Activated CD4-positive, alpha-beta T cell treated with anti-CD3 and anti-CD28 coated beads for 36 hours (primary cell): Measurements from ENCODE around the gene ZBTB3. TPM values are rescaled to one million over a fixed set of nuclear protein-coding genes. Genes with fewer than 3 reads are reported as not detected.

ENCODE experiments used
- ATAC-seq: fragments of 200-7000 bp; cut with Tn5 transposase; one replicate; pipeline ENCODE4 v1.10.0; 2021; ENCODE audit warnings: mild to moderate bottlenecking, moderate library complexity
- CTCF ChIA-PET: fragments of 350-600 bp; sonication (Branson Sonifier 250); formaldehyde crosslinking; loops from one replicate; lab custom pipeline; 2021; ENCODE audit warnings: antibody characterized with exemption; lab: Charles Lee
- POLR2A ChIA-PET: fragments of 350-600 bp; sonication (Branson Sonifier 250); formaldehyde crosslinking; loops from one replicate; lab custom pipeline; 2021; ENCODE audit warnings: antibody characterized with exemption, inconsistent platforms; lab: Charles Lee
- DNase-seq: peaks from one replicate; pipeline ENCODE4 v3.0.0-alpha.2; 2020
- H3K27ac Mint-ChIP-seq: one replicate; pipeline ENCODE4 v1.8.0; 2021; ENCODE audit warnings: mixed read lengths
- H3K27me3 Mint-ChIP-seq: one replicate; pipeline ENCODE4 v1.8.0; 2021; ENCODE audit warnings: mixed read lengths
- H3K36me3 Mint-ChIP-seq: one replicate; pipeline ENCODE4 v1.8.0; 2021; ENCODE audit warnings: low read depth, mixed read lengths
- H3K4me1 Mint-ChIP-seq: one replicate; pipeline ENCODE4 v1.8.0; 2021; ENCODE audit warnings: mixed read lengths
- H3K4me3 Mint-ChIP-seq: one replicate; pipeline ENCODE4 v1.8.0; 2021; ENCODE audit warnings: mild to moderate bottlenecking, moderate library complexity, mixed read lengths
- H3K9me3 Mint-ChIP-seq: one replicate; pipeline ENCODE4 v1.8.0; 2021; ENCODE audit warnings: low read depth, mixed read lengths
- intact Hi-C, 2 experiments: fragments of 100-400 bp; cut with DNase I in 1 of 2; cut with micrococcal nuclease in 1 of 2; formaldehyde crosslinking; loops; one replicate each; pipeline versions ENCODE4 v1.14.2 to v1.15.1; 2022 to 2024; cut with DNase I, micrococcal nuclease
- total RNA-seq, 2 experiments: library from RNA; stranded (reverse); gene quantifications; one replicate each; pipeline ENCODE4 v1.2.3, GENCODE V29; 2021

The ZBTB3 gene
- total RNA-seq, 2 experiments from 2014 or later = 6.0 to 10.2 TPM

- intact Hi-C loops = no loop called here
- Mint-ChIP-seq H3K36me3 (peaks cover 86% of the 10 kb centered on the region), H3K27ac (peak overlapping the region; percentile 56), H3K9me3 (no peaks in the 10 kb centered on the region), H3K4me1 (peaks cover 40% of the 10 kb centered on the region), H3K27me3 (no peaks in the 10 kb centered on the region), H3K4me3 (no peak overlapping the region)
- POLR2A ChIA-PET = interaction anchor here (0.6 kb wide), 1 partner anchor 8 kb away, joined by 4 read pairs; no protein-coding TSS in a partner anchor
- ATAC-seq (peak; percentile 49), DNase-seq (no peak)
- CTCF ChIA-PET = interaction anchor here (0.9 kb wide), 1 partner anchor 9 kb away, joined by 3 read pairs; no protein-coding TSS in a partner anchor
Observed at GRCh38 chr11:62719302-62719978, 34.5 kb downstream of the ZBTB3 start.

GRCh38 chr11:62716816-62717215 is 37.1 kb downstream of the ZBTB3 start:
- intact Hi-C loops = no loop called here
- H3K27me3 Mint-ChIP-seq = no peaks in the 10 kb centered on the region
- no peaks in the 10 kb centered on the region for H3K9me3 Mint-ChIP-seq
- ChIA-PET POLR2A (no interaction called here), CTCF (interaction anchor here (0.6 kb wide), 1 partner anchor 15 kb away, joined by 3 read pairs; no protein-coding TSS in a partner anchor)
- ATAC-seq (no peak), DNase-seq (no peak)
- no peak overlapping the region for H3K27ac Mint-ChIP-seq
- peaks cover 78% of the 10 kb centered on the region for H3K36me3 Mint-ChIP-seq
- no peak overlapping the region for H3K4me3 Mint-ChIP-seq
- H3K4me1 Mint-ChIP-seq = peaks cover 44% of the 10 kb centered on the region

- no peak overlapping the region for H3K4me3 Mint-ChIP-seq
- H3K36me3 Mint-ChIP-seq = peaks cover 74% of the 10 kb centered on the region
- peaks cover 44% of the 10 kb centered on the region for H3K4me1 Mint-ChIP-seq
- no peaks in the 10 kb centered on the region for H3K27me3 Mint-ChIP-seq
- POLR2A ChIA-PET = interaction anchor here (0.7 kb wide), 1 partner anchor 36 kb away, joined by 7 read pairs; no protein-coding TSS in a partner anchor
- peak overlapping the region; percentile 47 for H3K27ac Mint-ChIP-seq
- DNase-seq (no peak), ATAC-seq (no peak)
- CTCF ChIA-PET = interaction anchor here (1.6 kb wide), 1 partner anchor 21 kb away, joined by 3 read pairs; no protein-coding TSS in a partner anchor
- no peaks in the 10 kb centered on the region for H3K9me3 Mint-ChIP-seq
- intact Hi-C loops = no loop called here
Observed at GRCh38 chr11:62716206-62716605, 37.8 kb downstream of the ZBTB3 start.

GRCh38 chr11:62715150-62716130 is 38.5 kb downstream of the ZBTB3 start:
- POLR2A ChIA-PET = interaction anchor here (0.7 kb wide), 1 partner anchor 35 kb away, joined by 7 read pairs; no protein-coding TSS in a partner anchor
- H3K4me1 Mint-ChIP-seq = peaks cover 46% of the 10 kb centered on the region

GRCh38 chr11:62713343-62713742 is 40.6 kb downstream of the ZBTB3 start:
- ChIA-PET CTCF (interaction anchor here (1.5 to 2.0 kb wide), 2 partner anchors 11 to 19 kb away, joined by 3 to 5 read pairs; no protein-coding TSS in a partner anchor), POLR2A (interaction anchor here (0.7 to 1.5 kb wide), 2 partner anchors 14 to 143 kb away, joined by 3 read pairs; partner anchors contain the start of gene HNRNPUL2)
- ATAC-seq = no peak
- DNase-seq = no peak
- Mint-ChIP-seq H3K9me3 (no peaks in the 10 kb centered on the region), H3K36me3 (peaks cover 76% of the 10 kb centered on the region), H3K4me1 (peaks cover 54% of the 10 kb centered on the region), H3K27me3 (no peaks in the 10 kb centered on the region), H3K4me3 (no peak overlapping the region), H3K27ac (peak overlapping the region; percentile 89)
- intact Hi-C loops = no loop called here

More at GRCh38 chr11:62715150-62716130, 38.5 kb downstream of the ZBTB3 start:
- Mint-ChIP-seq H3K36me3 (peaks cover 76% of the 10 kb centered on the region), H3K27me3 (no peaks in the 10 kb centered on the region), H3K27ac (peak overlapping the region; percentile 47), H3K9me3 (no peaks in the 10 kb centered on the region), H3K4me3 (no peak overlapping the region)
- CTCF ChIA-PET = interaction anchor here (1.6 kb wide), 1 partner anchor 20 kb away, joined by 3 read pairs; no protein-coding TSS in a partner anchor
- intact Hi-C loops = no loop called here
- no peak for ATAC-seq
- no peak for DNase-seq

GRCh38 chr11:62712861-62713260 is 41.1 kb downstream of the ZBTB3 start:
- POLR2A ChIA-PET = interaction anchor here (1.1 to 1.5 kb wide), 2 partner anchors 12 to 15 kb away, joined by 3 read pairs; partner anchors contain the start of gene HNRNPUL2
- CTCF ChIA-PET = interaction anchor here (0.6 to 2.0 kb wide), 2 partner anchors 11 to 53 kb away, joined by 3 to 5 read pairs; no protein-coding TSS in a partner anchor
- peak overlapping the region; percentile 89 for H3K27ac Mint-ChIP-seq

GRCh38 chr11:62712276-62712812 is 41.6 kb downstream of the ZBTB3 start:
- Mint-ChIP-seq H3K27ac (peak overlapping the region; percentile 89), H3K4me3 (no peak overlapping the region), H3K27me3 (no peaks in the 10 kb centered on the region), H3K9me3 (no peaks in the 10 kb centered on the region), H3K4me1 (peaks cover 58% of the 10 kb centered on the region), H3K36me3 (peaks cover 66% of the 10 kb centered on the region)
- ATAC-seq (no peak), DNase-seq (no peak)
- intact Hi-C loops = no loop called here
- POLR2A ChIA-PET = interaction anchor here (0.6 to 1.5 kb wide), 3 partner anchors 13 to 174 kb away, joined by 3 read pairs; partner anchors contain the start of gene HNRNPUL2
- CTCF ChIA-PET = interaction anchor here (0.6 to 2.0 kb wide), 2 partner anchors 12 to 53 kb away, joined by 3 to 5 read pairs; no protein-coding TSS in a partner anchor

More at GRCh38 chr11:62712861-62713260, 41.1 kb downstream of the ZBTB3 start:
- Mint-ChIP-seq H3K9me3 (no peaks in the 10 kb centered on the region), H3K27me3 (no peaks in the 10 kb centered on the region), H3K4me3 (no peak overlapping the region), H3K4me1 (peaks cover 55% of the 10 kb centered on the region), H3K36me3 (peaks cover 72% of the 10 kb centered on the region)
- DNase-seq = no peak
- no peak for ATAC-seq
- intact Hi-C loops = no loop called here

- ATAC-seq = no peak
- Mint-ChIP-seq H3K27ac (peak overlapping the region; percentile 97), H3K9me3 (no peaks in the 10 kb centered on the region), H3K4me1 (peaks cover 70% of the 10 kb centered on the region), H3K36me3 (peaks cover 52% of the 10 kb centered on the region), H3K27me3 (no peaks in the 10 kb centered on the region), H3K4me3 (peak overlapping the region; percentile 86)
- ChIA-PET CTCF (interaction anchor here (0.6 to 1.6 kb wide), 5 partner anchors 9 to 158 kb away, joined by 3 to 5 read pairs (median 3); partner anchors contain the start of gene LBHD1), POLR2A (interaction anchor here (1.0 to 3.2 kb wide), 7 partner anchors 17 to 146 kb away, joined by 3 to 16 read pairs (median 10); partner anchors contain the start of genes C11orf98, CSKMT, HNRNPUL2 and LBHD1)
- DNase-seq = peak; percentile 42
- intact Hi-C loops = no loop called here
Observed at GRCh38 chr11:62710001-62710345, 44.0 kb downstream of the ZBTB3 start.

- ATAC-seq = peak; percentile 86
- peaks cover 48% of the 10 kb centered on the region for H3K36me3 Mint-ChIP-seq
- H3K9me3 Mint-ChIP-seq = no peaks in the 10 kb centered on the region
- intact Hi-C loops = loop anchor here (1.0 to 5.0 kb wide), 11 partner anchors 18 to 172 kb away; partner anchors contain the start of genes HNRNPUL2 (in 2 of the 2), TUT1 (in 2 of the 2), GANAB (in 1 of the 2) and INTS5 (in 1 of the 2)
- H3K4me3 Mint-ChIP-seq = peak overlapping the region; percentile 86
- ChIA-PET CTCF (interaction anchor here (0.6 to 1.8 kb wide), 9 partner anchors 8 to 158 kb away, joined by 3 to 6 read pairs (median 3); partner anchors contain the start of gene LBHD1), POLR2A (interaction anchor here (0.5 to 3.2 kb wide), 13 partner anchors 9 to 157 kb away, joined by 3 to 16 read pairs (median 3); partner anchors contain the start of genes C11orf98, CSKMT, HNRNPUL2 and LBHD1)
- peak; percentile 98 for DNase-seq
- H3K4me1 Mint-ChIP-seq = peaks cover 66% of the 10 kb centered on the region
- H3K27me3 Mint-ChIP-seq = no peaks in the 10 kb centered on the region
- H3K27ac Mint-ChIP-seq = peak overlapping the region; percentile 97
Observed at GRCh38 chr11:62709247-62710000, 44.5 kb downstream of the ZBTB3 start.
